Stimulated activated CD4-positive, alpha-beta T cell treated with anti-CD3 and anti-CD28 coated beads, Interleukin-1b, Interleukin-23, amount 100 ng/mL, for 1 hour (primary cell): ENCODE data around the gene TREX2.

Experiments used
- DNase-seq, 2 donors: peaks; one replicate each; pipeline ENCODE4 v3.0.0-alpha.2; 2020; ENCODE audit warnings: low read depth in 2 of 2

The TREX2 gene

GRCh38 chrX:153435845-153436244 lies 10.0 kb downstream of the TREX2 start:
- DNase-seq = no peak

GRCh38 chrX:153434801-153435200 lies 11.1 kb downstream of the TREX2 start:
- no peak for DNase-seq

- no peak for DNase-seq
Measured at GRCh38 chrX:153433781-153434285, 12.0 kb downstream of the TREX2 start.

- no peak for DNase-seq
Measured at GRCh38 chrX:153433161-153433680, 12.6 kb downstream of the TREX2 start.

GRCh38 chrX:153430796-153431195 lies 15.1 kb downstream of the TREX2 start:
- no peak for DNase-seq

GRCh38 chrX:153426204-153426603 lies 19.7 kb downstream of the TREX2 start:
- DNase-seq = no peak

GRCh38 chrX:153423652-153424051 lies 22.2 kb downstream of the TREX2 start:
- no peak for DNase-seq

GRCh38 chrX:153421856-153422255 lies 24.0 kb downstream of the TREX2 start:
- DNase-seq = no peak

- no peak for DNase-seq
Measured at GRCh38 chrX:153420851-153421599, 24.8 kb downstream of the TREX2 start.

GRCh38 chrX:153417637-153418036 lies 28.2 kb downstream of the TREX2 start:
- no peak for DNase-seq

GRCh38 chrX:153416781-153417450 lies 28.9 kb downstream of the TREX2 start:
- no peak for DNase-seq

- DNase-seq = no peak
Measured at GRCh38 chrX:153414856-153415510, 30.9 kb downstream of the TREX2 start.

GRCh38 chrX:153413731-153414130 lies 32.1 kb downstream of the TREX2 start:
- no peak for DNase-seq

- no peak for DNase-seq
Measured at GRCh38 chrX:153412746-153413720, 32.8 kb downstream of the TREX2 start.

GRCh38 chrX:153411988-153412574 lies 33.8 kb downstream of the TREX2 start:
- no peak for DNase-seq

GRCh38 chrX:153411255-153411987 lies 34.4 kb downstream of the TREX2 start, which contains the start of gene ZFP92:
Gene ZFP92 (plus strand): TSS chrX:153411472. CDS start chrX:153418323, 6,851 bp downstream.
- no peak for DNase-seq

- no peak for DNase-seq
Measured at GRCh38 chrX:153410888-153411254, 35.0 kb downstream of the TREX2 start.

GRCh38 chrX:153410373-153410772 lies 35.5 kb downstream of the TREX2 start:
- no peak for DNase-seq

GRCh38 chrX:153409414-153410101 lies 36.3 kb downstream of the TREX2 start:
- no peak for DNase-seq
